Endothelial cell of umbilical vein (primary cell): Measurements from ENCODE around the gene HEXIM2. TPM values are rescaled to one million over a fixed set of nuclear protein-coding genes. Genes with fewer than 3 reads are reported as not detected.

Experiments used
- BruUV-seq: library from RNA; stranded (reverse); fragments of 400-500 nt; replicated peaks from 2 replicates; lab custom pipeline; 2021; lab: Mats Ljungman, UMichigan
- CTCF ChIA-PET: fragments of 300-600, 350-600 bp; sonication (Branson Sonifier 250); formaldehyde crosslinking; loops from one replicate; lab custom pipeline; 2021; ENCODE audit warnings: antibody characterized with exemption, inconsistent platforms; lab: Charles Lee
- POLR2A ChIA-PET: fragments of 300-600, 350-600 bp; sonication (Branson Sonifier 250); formaldehyde crosslinking; loops from one replicate; lab custom pipeline; 2021; ENCODE audit warnings: antibody characterized with exemption, inconsistent platforms; lab: Charles Lee
- DNase-seq: peaks from one replicate; pipeline ENCODE4 v3.0.0-alpha.2; 2011; ENCODE audit warnings: low read depth, low spot score
- FAIRE-seq: peaks from 2 replicates; lab custom pipeline; 2011; peaks lifted over from hg19 to GRCh38; lab: Jason Lieb, UNC
- H2AFZ ChIP-seq: 2 replicates; pipeline ENCODE4 v1.6.0; 2012; ENCODE audit warnings: low read depth, low read length, control low read depth, inconsistent platforms
- H3K27ac ChIP-seq: 2 replicates; pipeline ENCODE4 v1.5.1; 2011; ENCODE audit warnings: low read depth, mild to moderate bottlenecking, control low read depth, low read length, moderate library complexity; ENCODE audit not compliant: insufficient read depth
- H3K27me3 ChIP-seq, 2 experiments: 2 replicates each; pipeline versions ENCODE4 v1.6.0 to v1.6.1; 2011; ENCODE audit warnings: low read length in 2 of 2, mixed read lengths in 1 of 2; ENCODE audit not compliant: control insufficient read depth in 2 of 2, insufficient read depth in 2 of 2
- H3K36me3 ChIP-seq, 2 experiments: 2 replicates in 1 of 2; 3 replicates in 1 of 2; pipeline ENCODE4 v1.5.1; 2011; ENCODE audit warnings: low read length in 2 of 2, mild to moderate bottlenecking in 1 of 2, moderate library complexity in 1 of 2; ENCODE audit not compliant: control insufficient read depth in 2 of 2, insufficient read depth in 2 of 2; ENCODE audit errors: extremely low read depth in 1 of 2
- H3K4me1 ChIP-seq: 3 replicates; pipeline ENCODE4 v1.5.1; 2011; ENCODE audit warnings: mild to moderate bottlenecking, low read length; ENCODE audit not compliant: control insufficient read depth, insufficient read depth; ENCODE audit errors: extremely low read depth
- H3K4me2 ChIP-seq: 2 replicates; pipeline ENCODE4 v1.6.1; 2011; ENCODE audit warnings: low read length, control low read depth, mixed read lengths; ENCODE audit not compliant: insufficient read depth
- H3K4me3 ChIP-seq, 3 experiments: fragments of 200-600 bp in 1 of 3; sonication (generic), shearing (Covaris generic) in 1 of 3; replicated peaks in 1 of 3; 2 replicates each; pipeline ENCODE4 v1.5.1; 2011 to 2016; ENCODE audit warnings: control low read depth in 3 of 3, low read length in 3 of 3, mild to moderate bottlenecking in 2 of 3, inconsistent platforms in 1 of 3, low read depth in 1 of 3, moderate library complexity in 1 of 3; ENCODE audit not compliant: insufficient read depth in 1 of 3
- H3K79me2 ChIP-seq: 2 replicates; pipeline ENCODE4 v1.6.0; 2012; ENCODE audit warnings: low read length, inconsistent platforms; ENCODE audit not compliant: control insufficient read depth, insufficient read depth
- H3K9ac ChIP-seq: replicated peaks from 2 replicates; pipeline ENCODE3; 2011; ENCODE audit warnings: low read length, control low read depth; ENCODE audit not compliant: insufficient read depth; ENCODE audit errors: extremely low read depth
- H3K9me1 ChIP-seq: replicated peaks from 3 replicates; pipeline ENCODE4 v1.6.0; 2011; ENCODE audit warnings: mild to moderate bottlenecking, low read length; ENCODE audit not compliant: control insufficient read depth, insufficient read depth; ENCODE audit errors: extremely low read depth
- H3K9me3 ChIP-seq: replicated peaks from 2 replicates; pipeline ENCODE4 v1.5.1; 2012; ENCODE audit warnings: low read length, inconsistent platforms; ENCODE audit not compliant: control insufficient read depth, insufficient read depth
- H4K20me1 ChIP-seq: replicated peaks from 2 replicates; pipeline ENCODE3; 2011; ENCODE audit warnings: mild to moderate bottlenecking, low read length; ENCODE audit not compliant: control insufficient read depth, insufficient read depth; ENCODE audit errors: extremely low read depth
- CTCF ChIP-seq, 2 donors: IDR thresholded peaks; 1 replicate in 1 of 2; 2 replicates in 1 of 2; pipeline ENCODE4 v1.5.1; 2011; ENCODE audit warnings: low read length in 2 of 2, mild to moderate bottlenecking in 2 of 2, moderate library complexity in 2 of 2, control low read depth in 1 of 2, inconsistent platforms in 1 of 2, low read depth in 1 of 2; ENCODE audit not compliant: insufficient read depth in 1 of 2; ENCODE audit errors: extremely low read depth in 1 of 2
- EZH2 ChIP-seq: IDR thresholded peaks from 2 replicates; pipeline ENCODE4 v1.6.1; 2012; ENCODE audit warnings: borderline replicate concordance, low read depth, mild to moderate bottlenecking, moderate library complexity, low read length, inconsistent platforms; ENCODE audit not compliant: severe bottlenecking
- FOS ChIP-seq: IDR thresholded peaks from 2 replicates; pipeline ENCODE4 v1.6.1; 2011; ENCODE audit warnings: mild to moderate bottlenecking, low read length, moderate library complexity, borderline replicate concordance; ENCODE audit not compliant: insufficient read depth
- GATA2 ChIP-seq: IDR thresholded peaks from 2 replicates; pipeline ENCODE4 v1.7.0; 2011; ENCODE audit warnings: low read depth, mild to moderate bottlenecking, moderate library complexity, mixed read lengths, low read length; ENCODE audit not compliant: insufficient read length, insufficient read depth
- JUN ChIP-seq: IDR thresholded peaks from 2 replicates; pipeline ENCODE4 v1.6.1; 2011; ENCODE audit warnings: borderline replicate concordance, low read depth; ENCODE audit not compliant: insufficient read length, insufficient read depth
- MAX ChIP-seq: IDR thresholded peaks from 2 replicates; pipeline ENCODE4 v1.6.1; 2011; ENCODE audit not compliant: insufficient read depth, insufficient read length
- MYC ChIP-seq: IDR thresholded peaks from one replicate; pipeline ENCODE4 v1.6.1; 2011; ENCODE audit warnings: mild to moderate bottlenecking, low read depth, low read length
- POLR2A ChIP-seq: IDR thresholded peaks from 2 replicates; pipeline ENCODE4 v1.6.1; 2012; ENCODE audit warnings: low read depth, mild to moderate bottlenecking, control low read depth, low read length
- POLR2AphosphoS5 ChIP-seq: IDR thresholded peaks from 2 replicates; pipeline ENCODE4 v1.6.1; 2012; ENCODE audit warnings: low read depth, mild to moderate bottlenecking, control low read depth, low read length, moderate library complexity; ENCODE audit not compliant: insufficient read depth
- dilution Hi-C: fragments of 300-500 bp; cut with MboI; formaldehyde crosslinking; loops from one replicate; pipeline ENCODE4 v1.15.0; 2019; ENCODE audit warnings: low sequenced_read_pairs; ENCODE audit not compliant: extremely low pct_ligation_motif_present
- intact Hi-C: fragments of 100-400 bp; cut with micrococcal nuclease; formaldehyde crosslinking; loops from one replicate; pipeline ENCODE4 v1.10.0; 2022
- polyA plus RNA-seq, 4 experiments: library from polyadenylated mRNA; depleted of rRNA in 3 of 4; stranded (reverse) in 3 of 4; unstranded in 1 of 4; fragments of >200 nt; gene quantifications; 2 replicates each; pipeline versions ENCODE4 v1.2.1 to v1.2.3, GENCODE V29; 2011 to 2012; ENCODE audit warnings: missing spikeins in 1 of 4
- total RNA-seq: library from RNA; stranded (reverse); gene quantifications from 2 replicates; pipeline ENCODE4 v1.2.3, GENCODE V29; 2021

The HEXIM2 gene
- total and polyA plus RNA-seq, 2 donors (not counting 3 experiments of a cell fraction or from before 2014, with no cell fraction given): 2.9 to 3.8 TPM

- H3K27me3 ChIP-seq: no peaks in the 10 kb centered on the region
- H3K4me1 ChIP-seq: peaks cover 10% of the 10 kb centered on the region
- no peaks in the 10 kb centered on the region for H4K20me1 ChIP-seq
- no peak for FAIRE-seq
- no peak overlapping the region for H3K27ac ChIP-seq
- dilution Hi-C loops: no loop called here
- H3K4me2 ChIP-seq: no peak overlapping the region
- no peaks in the 10 kb centered on the region for H3K9me1 ChIP-seq
- H3K9ac ChIP-seq: no peak overlapping the region
- peaks cover 14% of the 10 kb centered on the region for H3K79me2 ChIP-seq
- H3K36me3 ChIP-seq: no peaks in the 10 kb centered on the region
- TF ChIP-seq POLR2A: no peak
- TF ChIP-seq FOS: no peak
- no peak for TF ChIP-seq GATA2
- TF ChIP-seq EZH2: no peak
- TF ChIP-seq MAX: no peak
- TF ChIP-seq CTCF (IDR thresholded peaks at IDR 0.05; ENCODE audit: extremely low read depth in 1 of 2, insufficient read depth in 1 of 2, low read depth in 1 of 2, low read length in 2 of 2): no peak
- no peak for TF ChIP-seq POLR2AphosphoS5
- TF ChIP-seq JUN: no peak
- TF ChIP-seq MYC: no peak
- ChIA-PET CTCF (interaction anchor here (2.5 to 10.4 kb wide), 2 partner anchors 9 to 53 kb away, joined by 9 to 393 read pairs; partner anchors contain the start of gene ACBD4), POLR2A (interaction anchor here (1.2 kb wide), 1 partner anchor 9 kb away, joined by 10 read pairs; the partner anchor contains the start of gene ACBD4)
- H2AFZ ChIP-seq: no peak overlapping the region
- intact Hi-C loops: loop anchor here (10.0 kb wide), 1 partner anchor 230 kb away; no protein-coding TSS in a partner anchor
- no peak for DNase-seq
- BruUV-seq: no TSS peak
- no peak overlapping the region for H3K4me3 ChIP-seq
- H3K9me3 ChIP-seq: no peaks in the 10 kb centered on the region
Measured at GRCh38 chr17:45145035-45145389, 16.7 kb upstream of the HEXIM2 start.
